GM18511 (cell line): Measurements from ENCODE around the gene TTC39B.

Source experiments
- ATAC-seq: cut with Tn5 transposase; IDR thresholded peaks from one replicate; pipeline ENCODE4 v1.9.1; 2021; ENCODE audit warnings: mild to moderate bottlenecking, moderate library complexity; ENCODE audit not compliant: unreplicated experiment

Gene TTC39B

GRCh38 chr9:15305470-15305869, 1.5 kb downstream of the TTC39B start:
- no peak for ATAC-seq

GRCh38 chr9:15304632-15305031, 2.4 kb downstream of the TTC39B start:
- peak; percentile 29 for ATAC-seq

GRCh38 chr9:15300218-15300617, 6.8 kb downstream of the TTC39B start:
- ATAC-seq: no peak

GRCh38 chr9:15299374-15299939, 7.6 kb downstream of the TTC39B start:
- peak; percentile 82 for ATAC-seq

- no peak for ATAC-seq
Observed at GRCh38 chr9:15298362-15298761, 8.7 kb downstream of the TTC39B start.

GRCh38 chr9:15295761-15296405, 11.1 kb downstream of the TTC39B start:
- peak; percentile 25 for ATAC-seq

GRCh38 chr9:15294604-15295003, 12.4 kb downstream of the TTC39B start:
- no peak for ATAC-seq

- no peak for ATAC-seq
Observed at GRCh38 chr9:15293804-15294316, 13.2 kb downstream of the TTC39B start.

GRCh38 chr9:15293084-15293483, 13.9 kb downstream of the TTC39B start:
- no peak for ATAC-seq

GRCh38 chr9:15289603-15290002, 17.4 kb downstream of the TTC39B start:
- ATAC-seq: no peak

- ATAC-seq: no peak
Observed at GRCh38 chr9:15287309-15287708, 19.7 kb downstream of the TTC39B start.

- no peak for ATAC-seq
Observed at GRCh38 chr9:15286161-15286821, 20.7 kb downstream of the TTC39B start.

- ATAC-seq: no peak
Observed at GRCh38 chr9:15282567-15283285, 24.3 kb downstream of the TTC39B start.

GRCh38 chr9:15280647-15281046, 26.4 kb downstream of the TTC39B start:
- no peak for ATAC-seq

- ATAC-seq: no peak
Observed at GRCh38 chr9:15278839-15279238, 28.2 kb downstream of the TTC39B start.

- ATAC-seq: no peak
Observed at GRCh38 chr9:15278091-15278687, 28.8 kb downstream of the TTC39B start.

GRCh38 chr9:15277400-15278090, 29.5 kb downstream of the TTC39B start:
- ATAC-seq: peak; percentile 66

GRCh38 chr9:15276328-15276938, 30.6 kb downstream of the TTC39B start:
- ATAC-seq: no peak

- ATAC-seq: no peak
Observed at GRCh38 chr9:15274425-15274824, 32.6 kb downstream of the TTC39B start.

- ATAC-seq: no peak
Observed at GRCh38 chr9:15272377-15272928, 34.6 kb downstream of the TTC39B start.
